ENCODE results near the gene JADE2.
A peak's percentile ranks its signal among the peaks of the same experiment; 100 is the strongest.

JADE2 gene

DNA sequence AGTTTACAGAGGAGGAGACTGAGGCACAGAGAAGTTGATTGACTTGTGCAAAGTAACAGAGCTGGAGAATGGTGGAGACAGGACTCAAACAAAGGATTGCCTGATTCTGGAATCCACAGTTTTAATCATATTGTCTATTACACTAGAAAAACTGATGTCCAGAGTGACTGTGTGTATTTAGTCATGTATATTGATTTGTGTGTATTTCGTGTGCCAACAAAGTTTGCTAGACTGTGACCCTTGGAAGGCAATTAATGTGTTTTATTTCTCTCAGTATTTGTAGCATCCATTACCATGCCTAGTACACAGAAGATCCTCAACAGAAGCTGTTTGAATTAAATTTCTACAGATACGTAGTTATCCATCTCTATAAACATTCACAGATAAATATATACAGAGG lies 5.5 kb upstream of the JADE2 start:
- Mint-ChIP-seq H3K4me3 (no peak overlapping the region), H3K9me3 (no peaks in the 10 kb centered on the region), H3K4me1 (peaks cover 28% of the 10 kb centered on the region), H3K36me3 (no peaks in the 10 kb centered on the region), H3K27ac (no peak overlapping the region), H3K27me3 (no peaks in the 10 kb centered on the region)
- ATAC-seq: no peak

- no peaks in the 10 kb centered on the region for H3K9me3 Mint-ChIP-seq
- H3K27ac Mint-ChIP-seq: no peak overlapping the region
- ATAC-seq: no peak
- H3K27me3 Mint-ChIP-seq: no peaks in the 10 kb centered on the region
- H3K36me3 Mint-ChIP-seq: no peaks in the 10 kb centered on the region
- no peak overlapping the region for H3K4me3 Mint-ChIP-seq
- H3K4me1 Mint-ChIP-seq: peaks cover 28% of the 10 kb centered on the region
These were observed 3.6 kb upstream of the JADE2 start for GRCh38 chr5:134521841-134522240.

- no peak for ATAC-seq
- Mint-ChIP-seq H3K27me3 (no peaks in the 10 kb centered on the region), H3K4me3 (peak overlapping the region; percentile 90), H3K4me1 (peaks cover 37% of the 10 kb centered on the region), H3K9me3 (no peaks in the 10 kb centered on the region), H3K36me3 (peaks cover 6% of the 10 kb centered on the region), H3K27ac (peak overlapping the region; percentile 99)
These were observed 1.8 kb upstream of the JADE2 start for GRCh38 chr5:134523543-134524271.

DNA sequence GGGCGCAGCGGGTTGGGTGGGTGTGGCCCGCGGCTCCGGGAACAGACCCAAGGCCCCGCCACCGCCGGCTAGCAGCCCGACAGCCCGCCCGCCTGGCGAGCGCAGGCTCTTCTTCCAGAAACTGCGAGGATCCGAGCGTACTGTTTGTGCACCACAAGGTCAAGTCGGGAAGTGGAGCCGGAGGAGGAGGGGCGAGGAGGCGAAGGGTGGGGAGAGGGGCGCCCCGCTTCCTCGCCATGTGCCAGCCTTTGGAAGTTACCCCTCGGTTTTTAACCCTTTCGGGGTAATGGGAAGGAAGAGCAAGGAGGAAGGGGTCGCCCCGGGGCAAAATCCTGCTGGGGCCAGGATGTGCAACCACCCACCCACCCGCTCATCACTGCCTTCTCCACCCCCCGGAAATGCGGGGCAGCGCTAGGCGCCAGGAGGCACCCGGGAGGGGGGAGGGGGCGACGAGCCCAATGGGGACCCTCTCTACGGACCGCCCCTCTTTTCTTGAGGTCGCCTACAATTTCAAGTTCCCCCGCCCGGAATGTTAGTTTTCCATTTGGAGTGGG lies 1.1 kb upstream of the JADE2 start:
- ATAC-seq: peak; percentile 35
- no peaks in the 10 kb centered on the region for H3K27me3 Mint-ChIP-seq
- H3K9me3 Mint-ChIP-seq: no peaks in the 10 kb centered on the region
- peak overlapping the region; percentile 90 for H3K4me3 Mint-ChIP-seq
- H3K4me1 Mint-ChIP-seq: peaks cover 43% of the 10 kb centered on the region
- peaks cover 6% of the 10 kb centered on the region for H3K36me3 Mint-ChIP-seq
- H3K27ac Mint-ChIP-seq: peak overlapping the region; percentile 99

DNA sequence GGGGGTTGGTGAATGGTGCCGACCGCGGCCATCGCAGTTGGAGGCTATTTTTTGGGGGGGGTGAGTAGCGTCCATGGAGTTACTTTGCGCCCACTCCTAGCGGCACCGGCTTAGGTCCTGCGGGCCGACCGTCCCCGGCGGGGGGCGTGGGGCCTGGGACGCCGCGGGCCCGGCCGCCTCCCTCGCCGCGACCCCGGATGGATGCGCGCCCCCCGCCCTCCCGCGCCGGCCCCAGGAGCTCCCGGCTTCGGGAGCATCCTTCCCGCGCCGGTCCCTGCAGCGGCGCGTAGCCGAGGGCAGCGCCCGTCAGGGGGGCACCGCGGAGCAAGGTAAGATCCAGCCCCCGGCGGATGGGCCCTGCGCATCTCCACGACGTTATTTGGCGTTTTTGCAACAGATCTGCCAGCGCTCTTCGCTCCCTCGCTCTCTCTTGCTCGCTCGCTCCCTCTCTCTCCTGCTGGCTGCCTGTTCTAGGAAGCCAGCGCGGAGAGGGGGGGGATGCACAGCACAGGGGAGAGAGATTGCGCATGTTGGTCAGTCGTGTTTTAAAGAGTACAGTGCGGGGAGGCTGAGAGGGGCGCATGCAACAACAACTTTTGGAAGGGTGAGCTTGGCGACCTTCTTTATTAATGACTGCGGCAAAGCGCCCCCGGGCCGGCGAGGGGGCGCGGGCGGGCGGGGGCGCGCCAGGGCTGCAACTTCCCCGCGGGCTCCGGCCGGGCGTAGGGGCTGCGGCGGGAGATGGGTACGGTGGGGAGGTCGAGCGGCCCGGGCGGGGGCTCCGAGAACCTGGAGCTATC lies 413 bp downstream of the JADE2 start:
- no peaks in the 10 kb centered on the region for H3K9me3 Mint-ChIP-seq
- peaks cover 9% of the 10 kb centered on the region for H3K36me3 Mint-ChIP-seq
- peaks cover 57% of the 10 kb centered on the region for H3K4me1 Mint-ChIP-seq
- no peaks in the 10 kb centered on the region for H3K27me3 Mint-ChIP-seq
- peak overlapping the region; percentile 99 for H3K27ac Mint-ChIP-seq
- ATAC-seq: peak; percentile 28
- peak overlapping the region; percentile 90 for H3K4me3 Mint-ChIP-seq

DNA sequence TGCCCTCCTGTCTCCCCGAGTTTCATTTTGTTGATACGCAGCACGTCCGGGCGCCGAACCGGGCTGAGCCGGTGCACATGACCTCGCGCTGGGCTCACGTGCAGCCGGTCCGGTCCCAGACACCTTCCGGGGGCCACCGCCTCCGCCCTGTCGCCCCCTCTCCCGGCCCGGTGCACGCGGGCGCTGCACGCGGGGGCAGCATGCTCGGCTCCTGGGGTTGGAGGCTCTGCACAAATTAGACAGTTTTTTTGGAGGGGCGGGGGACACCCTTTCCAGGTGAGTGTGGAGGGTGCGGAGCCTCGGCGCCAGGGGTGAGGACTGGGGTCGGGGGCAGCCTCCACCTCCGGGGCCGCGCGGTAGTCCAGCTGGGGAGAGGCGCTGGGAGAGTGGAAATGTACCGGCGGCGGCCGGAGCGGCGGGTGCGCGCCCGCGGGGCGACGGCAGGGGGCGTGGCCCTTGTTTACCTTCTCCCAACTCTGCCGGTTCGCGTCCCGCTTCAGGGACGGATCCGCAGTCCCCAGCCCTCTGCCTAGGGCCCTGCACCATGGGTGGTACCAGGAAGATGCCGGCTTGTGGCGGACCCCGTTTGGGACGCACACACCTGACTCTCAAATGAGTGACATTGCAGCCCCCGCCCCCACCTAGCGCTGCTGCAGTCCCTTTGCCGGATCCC lies 1.1 kb downstream of the JADE2 start:
- Mint-ChIP-seq H3K36me3 (peaks cover 12% of the 10 kb centered on the region), H3K4me3 (peak overlapping the region; percentile 90), H3K4me1 (peaks cover 60% of the 10 kb centered on the region), H3K27ac (peak overlapping the region; percentile 99), H3K27me3 (no peaks in the 10 kb centered on the region), H3K9me3 (no peaks in the 10 kb centered on the region)
- ATAC-seq: peak; percentile 56

GRCh38 chr5:134527156-134527960 lies 1.9 kb downstream of the JADE2 start:
- Mint-ChIP-seq H3K4me1 (peaks cover 60% of the 10 kb centered on the region), H3K36me3 (peaks cover 17% of the 10 kb centered on the region), H3K9me3 (no peaks in the 10 kb centered on the region), H3K27me3 (no peaks in the 10 kb centered on the region), H3K27ac (peak overlapping the region; percentile 99), H3K4me3 (peak overlapping the region; percentile 90)
- peak; percentile 66 for ATAC-seq

GRCh38 chr5:134527961-134528424 lies 2.5 kb downstream of the JADE2 start:
- H3K4me1 Mint-ChIP-seq: peaks cover 62% of the 10 kb centered on the region
- peaks cover 17% of the 10 kb centered on the region for H3K36me3 Mint-ChIP-seq
- H3K27ac Mint-ChIP-seq: peak overlapping the region; percentile 99
- no peaks in the 10 kb centered on the region for H3K9me3 Mint-ChIP-seq
- H3K4me3 Mint-ChIP-seq: peak overlapping the region; percentile 90
- no peak for ATAC-seq
- H3K27me3 Mint-ChIP-seq: no peaks in the 10 kb centered on the region

- H3K4me3 Mint-ChIP-seq: peak overlapping the region; percentile 90
These were observed 3.1 kb downstream of the JADE2 start for GRCh38 chr5:134528556-134528955.

DNA sequence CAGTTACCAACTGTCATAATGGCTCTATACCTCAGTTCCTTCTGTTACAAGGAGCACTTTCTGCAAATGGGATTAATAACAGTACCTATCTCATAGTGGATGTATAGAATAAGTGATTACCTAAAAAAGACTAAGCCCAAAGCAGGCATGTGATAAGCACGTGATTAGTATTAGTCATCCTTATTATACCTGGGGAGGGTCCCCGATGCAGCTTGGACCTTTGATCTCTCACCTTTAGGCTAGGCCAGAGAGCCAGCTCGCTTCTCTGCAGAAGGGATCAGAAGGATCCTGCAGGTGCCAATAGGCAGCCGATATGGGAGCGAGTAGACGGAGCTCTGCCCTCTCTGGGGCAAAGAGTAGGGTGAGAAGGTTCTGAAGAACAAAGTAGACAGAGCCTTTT lies 4.0 kb downstream of the JADE2 start:
- H3K36me3 Mint-ChIP-seq: peaks cover 17% of the 10 kb centered on the region
- no peaks in the 10 kb centered on the region for H3K27me3 Mint-ChIP-seq
- peak overlapping the region; percentile 35 for H3K27ac Mint-ChIP-seq
- no peaks in the 10 kb centered on the region for H3K9me3 Mint-ChIP-seq
- ATAC-seq: no peak
- peaks cover 66% of the 10 kb centered on the region for H3K4me1 Mint-ChIP-seq
- no peak overlapping the region for H3K4me3 Mint-ChIP-seq

More at GRCh38 chr5:134528556-134528955, 3.1 kb downstream of the JADE2 start:
- ATAC-seq: no peak
- Mint-ChIP-seq H3K4me1 (peaks cover 62% of the 10 kb centered on the region), H3K9me3 (no peaks in the 10 kb centered on the region), H3K27ac (peak overlapping the region; percentile 99), H3K36me3 (peaks cover 17% of the 10 kb centered on the region), H3K27me3 (no peaks in the 10 kb centered on the region)

DNA sequence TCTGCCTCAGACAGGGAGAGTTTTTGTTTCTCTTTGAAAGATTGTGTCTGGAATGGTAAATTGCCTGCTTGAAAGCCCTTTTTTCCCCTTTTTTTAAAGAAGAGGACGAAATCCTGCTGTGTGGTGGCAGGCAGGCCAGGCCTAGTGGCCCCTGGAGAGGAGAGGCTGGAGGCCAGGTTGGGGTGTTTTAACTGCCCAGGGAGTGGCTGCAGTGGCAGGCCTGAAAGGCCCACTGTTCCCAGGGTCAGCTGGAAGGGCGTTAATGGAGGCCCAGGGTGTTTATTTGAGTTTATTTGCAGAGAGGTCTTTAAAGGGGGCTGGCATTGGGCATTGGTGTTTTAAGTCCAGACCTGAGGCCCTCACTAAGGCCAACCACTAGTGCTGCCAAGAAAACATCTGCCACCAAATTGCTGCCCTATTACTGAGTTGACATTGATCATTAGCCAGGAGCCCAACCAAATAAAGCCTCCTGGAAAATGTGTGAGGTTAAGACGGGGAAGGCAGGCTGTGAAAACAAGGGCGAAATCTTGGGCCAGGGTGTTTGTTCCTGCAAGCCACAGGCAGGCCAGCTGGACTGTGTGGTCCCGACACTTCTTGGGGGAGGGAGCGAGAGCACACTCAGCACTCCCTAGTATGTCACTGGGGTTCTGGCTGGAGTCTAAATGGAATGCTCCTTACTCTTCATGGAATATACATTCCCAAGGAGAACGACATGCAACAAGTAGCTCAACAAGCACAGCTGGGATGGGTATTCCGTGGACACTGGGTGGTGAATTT lies 5.0 kb downstream of the JADE2 start:
- peaks cover 17% of the 10 kb centered on the region for H3K36me3 Mint-ChIP-seq
- peak overlapping the region; percentile 38 for H3K4me3 Mint-ChIP-seq
- no peak for ATAC-seq
- peaks cover 76% of the 10 kb centered on the region for H3K4me1 Mint-ChIP-seq
- no peaks in the 10 kb centered on the region for H3K27me3 Mint-ChIP-seq
- H3K27ac Mint-ChIP-seq: peak overlapping the region; percentile 35
- no peaks in the 10 kb centered on the region for H3K9me3 Mint-ChIP-seq

DNA sequence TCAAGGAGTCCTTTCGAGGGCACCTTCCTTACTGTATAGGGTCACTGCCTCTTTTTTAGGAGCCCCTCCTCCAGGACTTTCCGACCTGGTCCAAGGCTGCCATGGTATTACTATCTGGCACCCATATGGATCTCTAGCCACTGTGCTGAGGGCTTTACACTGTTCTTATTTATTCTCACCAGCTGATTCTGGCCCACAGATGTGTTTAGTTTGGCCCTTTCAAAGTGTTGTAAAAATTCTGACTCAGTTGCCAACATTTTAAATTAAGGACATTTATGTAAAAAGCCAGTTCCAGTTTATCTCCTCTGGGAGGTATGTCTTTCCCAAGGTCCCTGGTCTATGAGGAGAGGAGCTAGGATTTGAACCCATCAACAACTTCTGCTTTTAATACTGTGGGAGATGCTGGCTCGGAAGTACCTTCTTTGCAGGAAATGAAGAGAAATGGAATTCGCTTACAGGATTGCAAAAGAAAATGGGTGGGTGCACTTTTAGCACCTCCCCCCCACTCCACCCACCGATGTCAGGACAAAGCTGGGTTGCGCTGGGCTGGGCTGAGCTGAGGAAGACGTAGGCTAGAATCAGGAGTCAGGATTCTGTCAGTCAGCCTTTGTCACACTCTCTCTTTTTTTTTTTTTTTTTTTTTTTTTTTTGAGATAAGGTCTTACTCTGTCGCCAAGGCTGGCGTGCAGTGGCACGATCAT lies 7.8 kb downstream of the JADE2 start:
- Mint-ChIP-seq H3K4me3 (no peak overlapping the region), H3K27ac (peak overlapping the region; percentile 76), H3K36me3 (peaks cover 36% of the 10 kb centered on the region), H3K4me1 (peaks cover 100% of the 10 kb centered on the region), H3K27me3 (no peaks in the 10 kb centered on the region), H3K9me3 (no peaks in the 10 kb centered on the region)
- no peak for ATAC-seq

DNA sequence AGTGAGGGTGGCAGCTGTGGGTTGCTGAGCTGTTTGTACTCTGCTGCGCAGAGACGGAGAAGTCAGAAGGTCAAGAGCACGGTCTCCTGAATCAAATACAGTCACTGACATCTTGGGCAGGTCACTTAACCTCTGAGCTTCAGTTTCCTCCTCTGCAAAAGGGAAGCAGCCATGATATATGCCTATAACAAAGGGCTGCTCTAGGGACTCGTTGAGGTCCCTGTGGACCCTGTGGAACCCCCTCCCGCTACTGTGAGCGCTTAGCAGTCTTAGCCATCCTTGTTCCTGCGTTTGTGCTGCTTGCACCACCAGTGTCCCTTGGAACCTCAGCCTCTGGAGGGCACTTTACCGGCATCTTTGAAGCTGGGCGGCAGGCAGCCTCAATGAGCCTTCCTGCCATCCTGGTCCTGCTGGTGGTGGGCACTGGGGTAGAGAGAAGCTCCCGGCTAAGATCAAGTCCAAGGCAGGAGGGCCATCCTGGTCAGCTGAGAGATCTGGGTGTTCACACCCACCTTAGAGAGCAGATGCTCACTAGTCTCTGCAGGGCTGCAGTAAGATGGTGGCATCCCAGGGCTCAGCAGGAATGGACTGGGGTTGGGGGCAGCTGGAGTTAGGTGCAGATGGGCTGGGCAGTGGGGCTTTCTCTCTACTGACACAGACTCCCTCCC lies 8.7 kb downstream of the JADE2 start:
- Mint-ChIP-seq H3K36me3 (peaks cover 37% of the 10 kb centered on the region), H3K9me3 (no peaks in the 10 kb centered on the region), H3K4me1 (peaks cover 94% of the 10 kb centered on the region), H3K4me3 (peak overlapping the region; percentile 21), H3K27me3 (no peaks in the 10 kb centered on the region), H3K27ac (peak overlapping the region; percentile 76)
- ATAC-seq: peak; percentile 61
